GM18505 (cell line): ENCODE data around the gene MYBBP1A.
"Not testable (repeated sequence)": the region's sequence is repeated elsewhere in the genome, so short reads cannot be mapped to it uniquely, and the experiment has no call there.

ENCODE experiments used
- ATAC-seq: cut with Tn5 transposase; IDR thresholded peaks from one replicate; pipeline ENCODE4 v1.9.1; 2021; ENCODE audit not compliant: unreplicated experiment
- POLR2A ChIP-seq: IDR thresholded peaks from 4 replicates; pipeline ENCODE4 v1.6.1; 2011; ENCODE audit warnings: borderline replicate concordance; ENCODE audit not compliant: insufficient read depth, insufficient read length; ENCODE audit errors: extremely low read depth

MYBBP1A gene

GRCh38 chr17:4584917-4585637 lies 29.9 kb upstream of the MYBBP1A start:
- TF ChIP-seq POLR2A, result no peak
- ATAC-seq, result no peak

GRCh38 chr17:4584101-4584916 lies 29.1 kb upstream of the MYBBP1A start, which contains the start of gene SMTNL2:
SMTNL2 (plus strand) TSS chr17:4584529; CDS start chr17:4584606, 77 bp downstream.
- TF ChIP-seq POLR2A, result no peak
- ATAC-seq, result no peak

- no peak for TF ChIP-seq POLR2A
- ATAC-seq, result no peak
Observed at GRCh38 chr17:4583782-4584100, 28.6 kb upstream of the MYBBP1A start.

- no peak for TF ChIP-seq POLR2A
- no peak for ATAC-seq
Observed at GRCh38 chr17:4583206-4583605, 28.0 kb upstream of the MYBBP1A start.

GRCh38 chr17:4582691-4583090 lies 27.5 kb upstream of the MYBBP1A start:
- TF ChIP-seq POLR2A, result no peak
- no peak for ATAC-seq

GRCh38 chr17:4582101-4582501 lies 26.9 kb upstream of the MYBBP1A start:
- TF ChIP-seq POLR2A, result no peak
- no peak for ATAC-seq

- ATAC-seq, result no peak
- no peak for TF ChIP-seq POLR2A
Observed at GRCh38 chr17:4580291-4580690, 25.1 kb upstream of the MYBBP1A start.

- ATAC-seq, result no peak
- no peak for TF ChIP-seq POLR2A
Observed at GRCh38 chr17:4579678-4580077, 24.5 kb upstream of the MYBBP1A start.

GRCh38 chr17:4578349-4578748 lies 23.2 kb upstream of the MYBBP1A start:
- ATAC-seq, result not testable (repeated sequence)

- no peak for ATAC-seq
- no peak for TF ChIP-seq POLR2A
Observed at GRCh38 chr17:4577386-4577993, 22.3 kb upstream of the MYBBP1A start.

- no peak for ATAC-seq
- TF ChIP-seq POLR2A, result no peak
Observed at GRCh38 chr17:4576729-4577322, 21.6 kb upstream of the MYBBP1A start.

GRCh38 chr17:4576161-4576558 lies 21.0 kb upstream of the MYBBP1A start:
- TF ChIP-seq POLR2A, result no peak
- ATAC-seq, result no peak

- no peak for ATAC-seq
- no peak for TF ChIP-seq POLR2A
Observed at GRCh38 chr17:4574448-4575045, 19.4 kb upstream of the MYBBP1A start.

GRCh38 chr17:4573669-4574068 lies 18.5 kb upstream of the MYBBP1A start:
- TF ChIP-seq POLR2A, result no peak
- no peak for ATAC-seq

- TF ChIP-seq POLR2A, result no peak
- ATAC-seq, result no peak
Observed at GRCh38 chr17:4573115-4573514, 17.9 kb upstream of the MYBBP1A start.
